T-cell (primary cell): ENCODE data around the gene TEAD1. TPM values are rescaled to one million over a fixed set of nuclear protein-coding genes. Genes with fewer than 3 reads are reported as not detected.

Experiments used
- ATAC-seq, 4 experiments: fragments of 200-7000 bp in 3 of 4; fragments of 150-1000 bp in 1 of 4; cut with Tn5 transposase; replicated peaks in 1 of 4; 1 replicate in 3 of 4; 2 replicates in 1 of 4; pipeline ENCODE4 v1.10.0; 2021; ENCODE audit warnings: moderate library complexity in 3 of 4, mild to moderate bottlenecking in 2 of 4, moderate number of reproducible peaks in 1 of 4
- CTCF ChIA-PET, 2 donors: fragments of 300-600 bp; sonication (Branson Sonifier 250); formaldehyde crosslinking; loops; one replicate each; lab custom pipeline; 2022; ENCODE audit warnings: antibody characterized with exemption in 2 of 2; lab: Charles Lee
- POLR2A ChIA-PET, 2 donors: fragments of 300-600 bp; sonication (Branson Sonifier 250); formaldehyde crosslinking; loops; one replicate each; lab custom pipeline; 2022; ENCODE audit warnings: antibody characterized with exemption in 2 of 2; lab: Charles Lee
- DNase-seq, 35 experiments: peaks; one replicate each; pipeline versions ENCODE4 v3.0.0 to v3.0.0-alpha.2; 2013 to 2023
- H3K27ac ChIP-seq: one replicate; pipeline ENCODE4 v1.5.1; 2013; ENCODE audit warnings: low read length
- H3K27me3 ChIP-seq, 2 experiments: replicated peaks in 1 of 2; 1 replicate in 1 of 2; 2 replicates in 1 of 2; pipeline versions ENCODE4 v1.6.1 to v1.7.0; 2013; ENCODE audit warnings: low read length in 1 of 2, mixed read lengths in 1 of 2; ENCODE audit not compliant: control insufficient read depth in 2 of 2, insufficient read depth in 2 of 2; ENCODE audit errors: extremely low read depth in 1 of 2
- H3K36me3 ChIP-seq, 2 donors: 1 replicate in 1 of 2; 2 replicates in 1 of 2; pipeline versions ENCODE4 v1.6.1 to v1.7.0; 2013; ENCODE audit warnings: low read length in 1 of 2; ENCODE audit not compliant: control insufficient read depth in 2 of 2, insufficient read depth in 1 of 2; ENCODE audit errors: extremely low read depth in 1 of 2
- H3K4me1 ChIP-seq, 2 experiments: 1 replicate in 1 of 2; 2 replicates in 1 of 2; pipeline versions ENCODE4 v1.6.1 to v1.7.0; 2013; ENCODE audit warnings: low read length in 2 of 2, mixed read lengths in 1 of 2; ENCODE audit not compliant: insufficient read depth in 2 of 2, control insufficient read depth in 1 of 2; ENCODE audit errors: extremely low read depth in 1 of 2
- H3K4me3 ChIP-seq, 2 donors: 1 replicate in 1 of 2; 2 replicates in 1 of 2; pipeline versions ENCODE4 v1.5.1 to v1.7.0; 2013; ENCODE audit warnings: mild to moderate bottlenecking in 2 of 2, low read length in 1 of 2, moderate library complexity in 1 of 2; ENCODE audit not compliant: control insufficient read depth in 1 of 2; ENCODE audit errors: extremely low read depth in 1 of 2
- H3K9me3 ChIP-seq: 2 replicates; pipeline ENCODE4 v1.7.0; 2013
- H3K27ac Mint-ChIP-seq, 2 donors: one replicate each; pipeline ENCODE4 v1.8.0; 2020 to 2021; ENCODE audit warnings: mild to moderate bottlenecking in 2 of 2, mixed read lengths in 2 of 2
- H3K27me3 Mint-ChIP-seq, 2 donors: one replicate each; pipeline ENCODE4 v1.8.0; 2021 to 2022; ENCODE audit warnings: mixed read lengths in 2 of 2
- H3K36me3 Mint-ChIP-seq: one replicate; pipeline ENCODE4 v1.8.0; 2021; ENCODE audit warnings: mixed read lengths
- H3K4me1 Mint-ChIP-seq, 3 donors: one replicate each; pipeline ENCODE4 v1.8.0; 2020 to 2022; ENCODE audit warnings: mixed read lengths in 3 of 3, mild to moderate bottlenecking in 1 of 3
- H3K4me3 Mint-ChIP-seq, 3 donors: one replicate each; pipeline ENCODE4 v1.8.0; 2020 to 2022; ENCODE audit warnings: mild to moderate bottlenecking in 3 of 3, mixed read lengths in 3 of 3, moderate library complexity in 3 of 3
- H3K9me3 Mint-ChIP-seq, 3 donors: one replicate each; pipeline ENCODE4 v1.8.0; 2020 to 2022; ENCODE audit warnings: mixed read lengths in 3 of 3
- WGBS: methylation state at CpG from one replicate; pipeline ENCODE4 v1.1.5; 2013; ENCODE audit warnings: missing lambda C conversion rate; ENCODE audit not compliant: insufficient coverage; 5-methylcytosine and 5-hydroxymethylcytosine counted together
- total RNA-seq, 35 experiments: library from RNA in 6 of 35; stranded (reverse) in 6 of 35; fragments of 120-200 nt in 1 of 35; gene quantifications; one replicate each; pipeline versions ENCODE4 v1.2.1 to v1.2.4 and lab custom pipeline; 2013 to 2026

Gene TEAD1
- total RNA-seq, 5 donors from 2014 or later (not counting 1 experiment from before 2014, with no cell fraction given) = 0.20 to 0.72 (median 0.44) TPM; not detected in 1

DNA sequence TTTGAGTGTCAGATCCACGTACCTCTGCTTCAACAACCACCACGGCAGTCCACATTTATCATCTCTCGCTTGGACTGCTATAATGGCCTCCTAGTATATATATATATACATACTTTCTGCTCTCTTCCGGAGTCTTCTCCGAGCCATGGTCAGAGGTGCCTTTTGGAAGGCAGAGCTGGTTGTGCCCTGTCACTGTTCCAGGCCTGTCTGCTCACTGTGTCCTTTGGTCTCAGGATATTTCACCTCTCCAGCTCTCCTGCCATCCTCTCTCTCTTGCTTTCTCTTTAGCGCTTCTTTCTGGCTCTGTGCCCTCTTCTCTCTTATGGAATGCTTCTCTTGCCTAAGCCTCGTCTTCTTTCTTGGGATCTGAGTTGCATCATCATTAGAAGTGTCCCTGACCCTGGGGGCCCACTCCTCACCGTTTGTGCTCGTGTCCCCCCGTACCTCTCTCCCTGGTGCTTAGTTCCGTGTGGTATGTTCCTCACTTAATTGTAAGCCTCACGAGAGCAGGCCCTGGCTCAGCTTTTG lies 248.8 kb downstream of the TEAD1 start:
- Mint-ChIP-seq H3K27me3 (peaks cover 2 to 4% of the 10 kb centered on the region in 2 donors), H3K9me3 (no peaks in the 10 kb centered on the region), H3K4me3 (no peak overlapping the region), H3K27ac (no peak overlapping the region), H3K36me3 (no peaks in the 10 kb centered on the region), H3K4me1 (no peaks in the 10 kb centered on the region)
- ATAC-seq (no peak), DNase-seq (no peak)
- H3K4me1 ChIP-seq = no peaks in the 10 kb centered on the region
- 82% methylated on average over 7 of the region's 12 CpGs for WGBS
- ChIA-PET POLR2A (no interaction called here), CTCF (no interaction called here)
- no peaks in the 10 kb centered on the region for H3K36me3 ChIP-seq
- no peak overlapping the region for H3K27ac ChIP-seq
- peaks cover 0 to 3% of the 10 kb centered on the region in 2 experiments for H3K27me3 ChIP-seq
- H3K9me3 ChIP-seq = no peaks in the 10 kb centered on the region
- no peak overlapping the region for H3K4me3 ChIP-seq

DNA sequence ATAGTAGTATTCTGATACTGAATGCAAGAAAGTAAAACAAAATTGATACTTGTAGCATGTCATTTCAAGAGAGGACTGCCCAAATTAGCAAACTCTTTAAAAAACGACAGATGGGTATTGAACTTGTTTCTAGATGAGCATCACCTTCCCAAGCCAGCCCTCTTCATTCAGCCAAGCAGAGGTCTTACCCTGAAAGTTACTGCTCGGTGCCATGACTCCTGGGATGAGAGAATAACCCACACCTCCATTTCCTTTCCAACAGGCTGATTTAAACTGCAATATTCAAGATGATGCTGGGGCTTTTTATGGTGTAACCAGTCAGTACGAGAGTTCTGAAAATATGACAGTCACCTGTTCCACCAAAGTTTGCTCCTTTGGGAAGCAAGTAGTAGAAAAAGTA lies 250.4 kb downstream of the TEAD1 start:
- Histone ChIP-seq H3K27me3 (peaks cover 0 to 3% of the 10 kb centered on the region in 2 experiments), H3K4me1 (no peaks in the 10 kb centered on the region), H3K9me3 (no peaks in the 10 kb centered on the region), H3K36me3 (no peaks in the 10 kb centered on the region), H3K27ac (no peak overlapping the region), H3K4me3 (no peak overlapping the region)
- ATAC-seq = no peak
- Mint-ChIP-seq H3K4me1 (no peaks in the 10 kb centered on the region), H3K27me3 (peaks cover 2 to 7% of the 10 kb centered on the region in 2 donors), H3K36me3 (no peaks in the 10 kb centered on the region), H3K9me3 (no peaks in the 10 kb centered on the region), H3K4me3 (no peak overlapping the region), H3K27ac (no peak overlapping the region)
- ChIA-PET POLR2A (no interaction called here), CTCF (no interaction called here)
- no peak for DNase-seq
- WGBS = 38% methylated on average over 1 of the region's 3 CpGs

- Mint-ChIP-seq H3K4me1 (no peaks in the 10 kb centered on the region), H3K4me3 (no peak overlapping the region), H3K27me3 (peaks cover 2 to 9% of the 10 kb centered on the region in 2 donors), H3K9me3 (no peaks in the 10 kb centered on the region), H3K27ac (no peak overlapping the region), H3K36me3 (no peaks in the 10 kb centered on the region)
- DNase-seq = no peak
- ATAC-seq = no peak
- ChIA-PET POLR2A (no interaction called here), CTCF (no interaction called here)
- H3K36me3 ChIP-seq = no peaks in the 10 kb centered on the region
- WGBS = no CpG with 5 or more reads among the region's 4 CpGs
- H3K27me3 ChIP-seq = peaks cover 0 to 3% of the 10 kb centered on the region in 2 experiments
- H3K9me3 ChIP-seq = no peaks in the 10 kb centered on the region
- no peaks in the 10 kb centered on the region for H3K4me1 ChIP-seq
- no peak overlapping the region for H3K27ac ChIP-seq
- no peak overlapping the region for H3K4me3 ChIP-seq
These were observed 251.3 kb downstream of the TEAD1 start for GRCh38 chr11:12925520-12925919.

DNA sequence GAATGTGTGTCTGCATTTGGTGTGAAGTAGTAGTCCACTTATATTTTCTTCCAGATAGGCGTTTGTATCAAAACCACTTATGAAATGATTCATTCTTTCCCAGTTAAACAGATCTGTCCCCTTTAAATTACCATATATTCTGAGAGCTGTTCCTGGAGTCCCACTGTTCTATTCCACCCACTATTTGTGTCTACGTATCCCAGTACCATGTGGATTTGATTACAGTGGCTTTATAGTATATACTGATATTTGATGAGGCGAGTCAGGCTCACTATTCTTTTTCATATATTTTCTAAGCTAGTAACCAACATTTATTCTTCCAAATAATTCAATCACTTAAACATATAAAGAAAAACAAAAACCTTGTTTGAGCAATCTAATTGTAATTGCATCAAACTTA lies 253.0 kb downstream of the TEAD1 start:
- ATAC-seq = no peak
- Histone ChIP-seq H3K4me1 (no peaks in the 10 kb centered on the region), H3K4me3 (no peak overlapping the region), H3K27me3 (peaks cover 0 to 3% of the 10 kb centered on the region in 2 experiments), H3K9me3 (no peaks in the 10 kb centered on the region), H3K36me3 (no peaks in the 10 kb centered on the region), H3K27ac (no peak overlapping the region)
- Mint-ChIP-seq H3K27me3 (peaks cover 2 to 11% of the 10 kb centered on the region in 2 donors), H3K27ac (no peak overlapping the region), H3K4me3 (no peak overlapping the region), H3K9me3 (no peaks in the 10 kb centered on the region), H3K4me1 (no peaks in the 10 kb centered on the region), H3K36me3 (no peaks in the 10 kb centered on the region)
- ChIA-PET POLR2A (no interaction called here), CTCF (interaction anchor here in 1 of 2 donors (0.6 kb wide), 1 partner anchor 33 kb away, joined by 3 read pairs; no protein-coding TSS in a partner anchor)
- DNase-seq = no peak
- no CpG with 5 or more reads among the region's 3 CpGs for WGBS

GRCh38 chr11:12927886-12928285 lies 253.7 kb downstream of the TEAD1 start:
- POLR2A ChIA-PET = no interaction called here
- Histone ChIP-seq H3K4me1 (no peaks in the 10 kb centered on the region), H3K4me3 (no peak overlapping the region), H3K36me3 (no peaks in the 10 kb centered on the region), H3K27me3 (peaks cover 0 to 3% of the 10 kb centered on the region in 2 experiments), H3K9me3 (no peaks in the 10 kb centered on the region), H3K27ac (no peak overlapping the region)
- Mint-ChIP-seq H3K27me3 (peaks cover 2 to 11% of the 10 kb centered on the region in 2 donors), H3K27ac (no peak overlapping the region), H3K4me3 (no peak overlapping the region), H3K36me3 (no peaks in the 10 kb centered on the region), H3K9me3 (no peaks in the 10 kb centered on the region), H3K4me1 (no peaks in the 10 kb centered on the region)
- DNase-seq (no peak), ATAC-seq (no peak)
- CTCF ChIA-PET = interaction anchor here in 1 of 2 donors (0.6 kb wide), 1 partner anchor 34 kb away, joined by 3 read pairs; no protein-coding TSS in a partner anchor
- no CpG with 5 or more reads among the region's 2 CpGs for WGBS

DNA sequence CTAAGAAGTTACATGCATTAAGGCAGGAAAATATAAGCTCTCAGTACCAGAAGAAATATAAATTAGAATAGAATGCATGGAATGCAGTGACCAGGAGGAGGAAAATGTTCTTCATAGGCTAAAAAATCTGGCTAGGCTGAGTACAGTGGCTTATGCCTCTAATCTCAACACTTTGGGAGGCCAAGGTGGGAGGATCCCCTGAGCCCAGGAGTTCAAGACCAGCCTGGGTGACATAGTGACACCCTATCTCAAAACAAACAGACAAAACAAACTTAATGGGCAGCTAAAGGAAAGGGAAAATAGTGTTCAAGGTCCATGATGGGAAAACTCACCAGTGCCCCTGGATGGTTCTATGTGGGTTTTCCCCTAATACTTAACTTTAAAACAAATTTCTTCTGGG lies 256.6 kb downstream of the TEAD1 start:
- POLR2A ChIA-PET = no interaction called here
- Histone ChIP-seq H3K9me3 (no peaks in the 10 kb centered on the region), H3K27me3 (peaks cover 0 to 4% of the 10 kb centered on the region in 2 experiments), H3K4me3 (no peak overlapping the region), H3K4me1 (no peaks in the 10 kb centered on the region), H3K27ac (no peak overlapping the region), H3K36me3 (no peaks in the 10 kb centered on the region)
- ATAC-seq = no peak
- CTCF ChIA-PET = no interaction called here
- DNase-seq = no peak
- Mint-ChIP-seq H3K36me3 (no peaks in the 10 kb centered on the region), H3K9me3 (no peaks in the 10 kb centered on the region), H3K27ac (no peak overlapping the region), H3K27me3 (peaks cover 2 to 22% of the 10 kb centered on the region in 2 donors), H3K4me3 (no peak overlapping the region), H3K4me1 (no peaks in the 10 kb centered on the region)

- H3K27me3 Mint-ChIP-seq = peaks cover 2 to 32% of the 10 kb centered on the region in 2 donors
- WGBS = no CpG with 5 or more reads among the region's 5 CpGs
These were observed 258.3 kb downstream of the TEAD1 start for GRCh38 chr11:12932485-12932884.

More at GRCh38 chr11:12932485-12932884, 258.3 kb downstream of the TEAD1 start:
- Mint-ChIP-seq H3K4me3 (no peak overlapping the region), H3K27ac (no peak overlapping the region), H3K9me3 (no peaks in the 10 kb centered on the region), H3K36me3 (no peaks in the 10 kb centered on the region), H3K4me1 (no peaks in the 10 kb centered on the region)
- H3K27me3 ChIP-seq = peaks cover 0 to 6% of the 10 kb centered on the region in 2 experiments
- DNase-seq = no peak
- no peaks in the 10 kb centered on the region for H3K4me1 ChIP-seq
- H3K9me3 ChIP-seq = no peaks in the 10 kb centered on the region
- H3K27ac ChIP-seq = no peak overlapping the region
- no peak for ATAC-seq
- H3K36me3 ChIP-seq = no peaks in the 10 kb centered on the region
- CTCF ChIA-PET = no interaction called here
- H3K4me3 ChIP-seq = no peak overlapping the region
- POLR2A ChIA-PET = no interaction called here
